Measurements from ENCODE around the gene GPC6. TPM values are rescaled to one million over a fixed set of nuclear protein-coding genes. Genes with fewer than 3 reads are reported as not detected.

Gene GPC6
- total RNA-seq, 1 experiment from 2014 or later = 0.22 TPM

- Histone ChIP-seq H3K79me2 (ENCODE audit: insufficient read depth, low read length) (no peaks in the 10 kb centered on the region), H3K27ac (ENCODE audit: low read depth, low read length) (no peak overlapping the region), H3K27me3 (ENCODE audit: insufficient read depth, low read length) (no peaks in the 10 kb centered on the region), H3K9me2 (ENCODE audit: insufficient read depth) (no peaks in the 10 kb centered on the region), H3K4me1 (ENCODE audit: control insufficient read depth in 1 of 2, insufficient read depth in 2 of 2, low read length in 2 of 2) (no peaks in the 10 kb centered on the region), H3K9ac (ENCODE audit: low read length) (no peak overlapping the region), H4K20me1 (ENCODE audit: insufficient read depth) (no peaks in the 10 kb centered on the region), H3K36me3 (ENCODE audit: control insufficient read depth in 1 of 2, insufficient read depth in 2 of 2, low read length in 2 of 2) (no peaks in the 10 kb centered on the region), H3K9me3 (ENCODE audit: control insufficient read depth in 1 of 2, insufficient read depth in 1 of 2, low read depth in 1 of 2, low read length in 2 of 2) (peaks cover 9 to 13% of the 10 kb centered on the region in 2 experiments; a peak in 2 of 4 replicates), H2AFZ (ENCODE audit: low read depth, low read length, poor library complexity, severe bottlenecking) (no peak overlapping the region), H3K4me3 (replicated peaks in 1 of 2; ENCODE audit: low read depth in 1 of 2, low read length in 2 of 2) (no peak overlapping the region), H3K4me2 (ENCODE audit: low read length) (no peak overlapping the region)
- BruUV-seq (replicated peaks) = no TSS peak
- CTCF ChIA-PET = no interaction called here
- ATAC-seq (no peak), DNase-seq (ENCODE audit: low read depth, low spot score) (no peak)
- RAD21 ChIA-PET (ENCODE audit: low non-redundant PET in 1 of 2, low total read pairs in 2 of 2, uncharacterized antibody in 2 of 2, unreplicated experiment in 2 of 2) = no interaction called here
- POLR2A ChIA-PET = no interaction called here
- intact Hi-C loops (cut with micrococcal nuclease) = no loop called here
- TF ChIP-seq RAD21 (IDR thresholded peaks at IDR 0.05; ENCODE audit: low read depth) = no peak
- TF ChIP-seq POLR2AphosphoS5 (IDR thresholded peaks at IDR 0.05; ENCODE audit: low read depth, low read length) = no peak
- TF ChIP-seq CBX3 (IDR thresholded peaks at IDR 0.05; ENCODE audit: low read depth) = no peak
- TF ChIP-seq CTCF (IDR thresholded peaks at IDR 0.05 in 2 of 3, conservative IDR thresholded peaks at IDR 0.05 in 1 of 3; ENCODE audit: borderline replicate concordance in 1 of 3, insufficient read depth in 1 of 3, low read depth in 2 of 3, low read length in 2 of 3) = no peak
- no peak for TF ChIP-seq ZBTB33 (IDR thresholded peaks at IDR 0.05; ENCODE audit: extremely low read depth, insufficient replicate concordance, low read length)
- TF ChIP-seq EGR1 (IDR thresholded peaks at IDR 0.05; ENCODE audit: low read depth) = no peak
- no peak for TF ChIP-seq CEBPB (IDR thresholded peaks at IDR 0.05; ENCODE audit: low read depth)
- TF ChIP-seq JUND (IDR thresholded peaks at IDR 0.05) = no peak
- no peak for TF ChIP-seq ELF1 (IDR thresholded peaks at IDR 0.05; ENCODE audit: borderline replicate concordance, low read depth)
- no peak for TF ChIP-seq YY1 (IDR thresholded peaks at IDR 0.05; ENCODE audit: extremely low read depth, insufficient replicate concordance, low read depth, low read length)
- TF ChIP-seq EZH2 (IDR thresholded peaks at IDR 0.05) = no peak
- no peak for TF ChIP-seq REST (IDR thresholded peaks at IDR 0.05; ENCODE audit: low read depth)
- no peak for TF ChIP-seq ZNF274 (IDR thresholded peaks at IDR 0.05; ENCODE audit: low read depth, low read length)
- TF ChIP-seq SP1 (IDR thresholded peaks at IDR 0.05; ENCODE audit: low read depth) = no peak
- no peak for TF ChIP-seq POLR2A (IDR thresholded peaks at IDR 0.05; ENCODE audit: borderline replicate concordance, extremely low read depth, insufficient read depth, insufficient read length)
- TF ChIP-seq SRF (IDR thresholded peaks at IDR 0.05; ENCODE audit: low read depth) = no peak
- no peak for TF ChIP-seq TCF7L2 (IDR thresholded peaks at IDR 0.05; ENCODE audit: borderline replicate concordance, extremely low read depth, insufficient read depth, insufficient read length)
- no peak for TF ChIP-seq EZH2phosphoT487 (IDR thresholded peaks at IDR 0.05; ENCODE audit: borderline replicate concordance)
- no peak for TF ChIP-seq FOSL1 (IDR thresholded peaks at IDR 0.05; ENCODE audit: low read depth)
- no peak for TF ChIP-seq MAX (IDR thresholded peaks at IDR 0.05)
These were observed 8.0 kb upstream of the GPC6 start for GRCh38 chr13:93218583-93218982.
